ENCODE results near the gene RELB. TPM values are rescaled to one million over a fixed set of nuclear protein-coding genes. Genes with fewer than 3 reads are reported as not detected.
A peak's percentile ranks its signal among the peaks of the same experiment; 100 is the strongest.

Gene RELB
- total RNA-seq, 3 donors from 2014 or later = 20.9 to 30.3 (median 21.1) TPM

DNA sequence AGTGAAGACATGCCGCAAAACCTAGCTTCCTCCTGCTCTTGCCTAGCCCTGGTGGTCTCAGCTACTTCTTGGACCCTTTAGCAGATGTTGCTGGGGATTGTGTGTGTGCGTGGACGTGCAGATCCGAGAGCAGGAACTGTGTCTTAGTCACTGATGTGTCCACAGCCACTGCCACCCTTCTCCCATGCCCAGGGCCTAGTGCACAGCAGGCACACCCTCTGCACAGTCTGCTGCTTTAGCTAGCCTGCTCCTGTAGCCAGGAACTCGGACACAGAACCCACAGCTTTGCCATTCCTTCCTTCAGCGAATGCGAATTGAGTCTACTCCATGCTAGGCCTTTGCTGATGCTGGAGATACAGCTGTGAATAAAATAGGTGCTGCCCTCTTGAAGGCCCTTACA lies 43.7 kb upstream of the RELB start:
- Histone ChIP-seq H3K4me1 (ENCODE audit: low read depth) (peaks cover 27% of the 10 kb centered on the region), H3K36me3 (ENCODE audit: low read depth) (no peaks in the 10 kb centered on the region), H3K4me3 (no peak overlapping the region), H3K9me3 (no peaks in the 10 kb centered on the region)
- ATAC-seq (no peak), DNase-seq (no peak)
- TF ChIP-seq, protein P1, sequence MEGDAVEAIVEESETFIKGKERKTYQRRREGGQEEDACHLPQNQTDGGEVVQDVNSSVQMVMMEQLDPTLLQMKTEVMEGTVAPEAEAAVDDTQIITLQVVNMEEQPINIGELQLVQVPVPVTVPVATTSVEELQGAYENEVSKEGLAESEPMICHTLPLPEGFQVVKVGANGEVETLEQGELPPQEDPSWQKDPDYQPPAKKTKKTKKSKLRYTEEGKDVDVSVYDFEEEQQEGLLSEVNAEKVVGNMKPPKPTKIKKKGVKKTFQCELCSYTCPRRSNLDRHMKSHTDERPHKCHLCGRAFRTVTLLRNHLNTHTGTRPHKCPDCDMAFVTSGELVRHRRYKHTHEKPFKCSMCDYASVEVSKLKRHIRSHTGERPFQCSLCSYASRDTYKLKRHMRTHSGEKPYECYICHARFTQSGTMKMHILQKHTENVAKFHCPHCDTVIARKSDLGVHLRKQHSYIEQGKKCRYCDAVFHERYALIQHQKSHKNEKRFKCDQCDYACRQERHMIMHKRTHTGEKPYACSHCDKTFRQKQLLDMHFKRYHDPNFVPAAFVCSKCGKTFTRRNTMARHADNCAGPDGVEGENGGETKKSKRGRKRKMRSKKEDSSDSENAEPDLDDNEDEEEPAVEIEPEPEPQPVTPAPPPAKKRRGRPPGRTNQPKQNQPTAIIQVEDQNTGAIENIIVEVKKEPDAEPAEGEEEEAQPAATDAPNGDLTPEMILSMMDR (IDR thresholded peaks at IDR 0.05) = no peak
- intact Hi-C loops (cut with DNase I, micrococcal nuclease) = no loop called here

DNA sequence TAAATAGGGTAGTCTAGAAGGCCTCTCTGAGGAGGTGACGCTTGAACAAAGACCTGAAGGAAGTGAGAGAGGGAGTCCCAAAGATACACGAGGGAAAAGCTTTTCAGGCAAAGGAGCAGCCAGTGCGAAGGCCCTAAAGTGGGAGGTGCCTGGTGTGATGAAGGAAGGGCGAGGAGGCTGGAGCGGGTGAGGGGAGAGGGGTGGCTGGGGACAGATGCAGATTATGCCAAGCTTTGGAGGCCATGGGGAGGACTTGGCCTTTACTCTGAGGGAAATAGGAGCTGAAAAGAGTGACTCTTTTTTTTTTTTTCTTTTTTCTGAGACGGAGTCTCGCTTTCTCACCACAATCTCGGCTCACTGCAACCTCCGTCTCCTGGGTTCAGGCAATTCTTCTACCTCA lies 43.2 kb upstream of the RELB start:
- intact Hi-C loops (cut with DNase I, micrococcal nuclease) = no loop called here
- H3K4me3 ChIP-seq = no peak overlapping the region
- TF ChIP-seq, protein P1 (IDR thresholded peaks at IDR 0.05) = no peak
- no peaks in the 10 kb centered on the region for H3K9me3 ChIP-seq
- H3K36me3 ChIP-seq (ENCODE audit: low read depth) = no peaks in the 10 kb centered on the region
- DNase-seq (no peak), ATAC-seq (no peak)
- peaks cover 27% of the 10 kb centered on the region for H3K4me1 ChIP-seq (ENCODE audit: low read depth)

DNA sequence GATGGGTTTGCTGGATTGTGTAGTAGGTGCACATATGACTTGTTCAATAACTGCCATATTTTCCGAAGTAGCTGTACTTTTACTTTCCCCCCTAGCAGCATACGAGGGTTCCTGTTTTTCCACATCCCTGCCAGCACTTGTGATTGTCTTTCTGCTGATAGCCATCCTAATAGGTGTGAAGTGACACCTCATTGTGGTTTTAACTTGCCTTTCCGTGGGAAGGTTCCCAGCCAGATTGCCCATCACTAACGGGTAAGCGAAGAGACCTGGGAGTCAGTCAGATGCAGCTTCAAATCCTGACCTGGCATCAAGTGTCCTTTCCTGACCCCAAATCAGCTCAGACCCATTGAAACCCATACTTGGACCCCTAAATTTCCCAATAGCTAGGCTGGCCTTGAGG lies 41.6 kb upstream of the RELB start:
- no peak for ATAC-seq
- H3K4me1 ChIP-seq (ENCODE audit: low read depth) = peaks cover 17% of the 10 kb centered on the region

DNA sequence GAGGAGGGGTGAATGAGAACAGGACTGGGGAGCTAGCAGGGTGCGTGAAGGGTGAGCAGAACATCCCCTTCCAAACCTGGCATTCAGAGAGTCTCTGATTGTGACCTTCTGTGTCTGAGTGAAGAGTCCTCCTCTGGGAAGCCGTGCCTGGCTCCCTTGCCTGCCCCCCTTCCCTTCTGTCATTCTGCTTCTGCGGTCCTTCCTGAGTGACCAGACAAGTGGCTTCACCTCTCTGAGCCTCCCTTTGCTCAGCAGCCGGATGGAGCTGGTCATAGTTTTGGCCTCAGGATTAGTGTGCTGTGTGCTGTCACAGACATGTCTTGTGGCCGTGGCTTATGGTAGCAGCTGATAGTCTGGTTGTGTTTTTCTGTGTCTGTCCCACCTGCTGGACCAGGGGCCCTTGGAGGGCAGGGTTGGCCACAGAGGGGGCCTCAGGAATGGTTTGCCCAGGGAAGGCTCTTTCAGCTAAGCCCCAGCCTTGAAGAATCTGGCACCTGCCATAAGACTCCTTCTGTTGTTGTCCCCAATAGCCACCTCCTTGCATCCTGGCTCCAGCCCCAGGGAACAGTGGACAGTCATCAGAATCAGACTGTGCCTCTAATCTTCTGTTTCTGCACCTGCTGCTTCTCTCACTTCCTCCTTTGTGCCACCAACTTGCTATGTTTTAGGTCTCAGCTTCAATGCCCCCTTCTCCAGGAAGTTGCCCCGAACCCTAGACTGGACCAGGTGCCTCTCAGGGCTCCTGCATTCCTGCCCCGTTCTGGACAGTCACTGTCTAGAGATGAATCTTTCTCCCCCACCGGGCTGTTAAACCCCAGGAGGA lies 40.1 kb upstream of the RELB start:
- H3K36me3 ChIP-seq (ENCODE audit: low read depth) = no peaks in the 10 kb centered on the region
- intact Hi-C loops (cut with DNase I, micrococcal nuclease) = no loop called here
- H3K9me3 ChIP-seq = no peaks in the 10 kb centered on the region
- H3K4me1 ChIP-seq (ENCODE audit: low read depth) = peaks cover 15% of the 10 kb centered on the region
- TF ChIP-seq, protein P1 (IDR thresholded peaks at IDR 0.05) = no peak
- DNase-seq = no peak
- H3K4me3 ChIP-seq = no peak overlapping the region
- ATAC-seq = peak; percentile 43

More for the DNA sequence above, 41.6 kb upstream of the RELB start:
- H3K36me3 ChIP-seq (ENCODE audit: low read depth) = no peaks in the 10 kb centered on the region
- H3K4me3 ChIP-seq = no peak overlapping the region
- intact Hi-C loops (cut with DNase I, micrococcal nuclease) = no loop called here
- TF ChIP-seq, protein P1 (IDR thresholded peaks at IDR 0.05) = no peak
- DNase-seq = no peak
- no peaks in the 10 kb centered on the region for H3K9me3 ChIP-seq

DNA sequence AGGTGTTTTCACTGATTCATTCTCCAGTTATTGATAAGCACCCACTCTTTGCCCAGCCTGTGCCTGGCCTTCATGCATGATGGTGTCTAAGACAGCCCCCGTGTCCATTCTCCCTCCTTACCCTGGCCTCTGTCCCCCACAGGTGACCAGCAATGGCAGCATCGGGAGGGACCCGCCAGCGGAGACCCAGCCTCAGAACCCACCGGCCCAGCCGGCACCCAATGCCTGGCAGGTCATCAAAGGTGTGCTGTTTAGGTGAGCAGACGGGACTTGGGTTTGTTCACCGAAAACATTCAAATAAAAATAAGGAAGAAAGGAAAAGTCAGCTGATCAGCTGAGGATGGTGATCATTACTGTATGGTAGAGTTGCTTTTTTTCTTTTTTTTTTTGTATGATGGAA lies 39.4 kb upstream of the RELB start:
- TF ChIP-seq, protein P1 (IDR thresholded peaks at IDR 0.05) = no peak
- no peaks in the 10 kb centered on the region for H3K9me3 ChIP-seq
- no peak overlapping the region for H3K4me3 ChIP-seq
- intact Hi-C loops (cut with DNase I, micrococcal nuclease) = no loop called here
- no peaks in the 10 kb centered on the region for H3K36me3 ChIP-seq (ENCODE audit: low read depth)
- peaks cover 8% of the 10 kb centered on the region for H3K4me1 ChIP-seq (ENCODE audit: low read depth)
- no peak for DNase-seq
- ATAC-seq = no peak

All from mucosa of descending colon (tissue), 3 donors.